SKM-1 (cell line): ENCODE results near the gene MRPL48.
A peak's percentile ranks its signal among the peaks of the same experiment; 100 is the strongest.
"Not testable (repeated sequence)": the region's sequence is repeated elsewhere in the genome, so short reads cannot be mapped to it uniquely, and the experiment has no call there.

Experiments used
- DNase-seq: peaks from one replicate; lab custom pipeline; 2025; ENCODE audit not compliant: unreplicated experiment; lab: John Stamatoyannopoulos, UW

The MRPL48 gene

DNA sequence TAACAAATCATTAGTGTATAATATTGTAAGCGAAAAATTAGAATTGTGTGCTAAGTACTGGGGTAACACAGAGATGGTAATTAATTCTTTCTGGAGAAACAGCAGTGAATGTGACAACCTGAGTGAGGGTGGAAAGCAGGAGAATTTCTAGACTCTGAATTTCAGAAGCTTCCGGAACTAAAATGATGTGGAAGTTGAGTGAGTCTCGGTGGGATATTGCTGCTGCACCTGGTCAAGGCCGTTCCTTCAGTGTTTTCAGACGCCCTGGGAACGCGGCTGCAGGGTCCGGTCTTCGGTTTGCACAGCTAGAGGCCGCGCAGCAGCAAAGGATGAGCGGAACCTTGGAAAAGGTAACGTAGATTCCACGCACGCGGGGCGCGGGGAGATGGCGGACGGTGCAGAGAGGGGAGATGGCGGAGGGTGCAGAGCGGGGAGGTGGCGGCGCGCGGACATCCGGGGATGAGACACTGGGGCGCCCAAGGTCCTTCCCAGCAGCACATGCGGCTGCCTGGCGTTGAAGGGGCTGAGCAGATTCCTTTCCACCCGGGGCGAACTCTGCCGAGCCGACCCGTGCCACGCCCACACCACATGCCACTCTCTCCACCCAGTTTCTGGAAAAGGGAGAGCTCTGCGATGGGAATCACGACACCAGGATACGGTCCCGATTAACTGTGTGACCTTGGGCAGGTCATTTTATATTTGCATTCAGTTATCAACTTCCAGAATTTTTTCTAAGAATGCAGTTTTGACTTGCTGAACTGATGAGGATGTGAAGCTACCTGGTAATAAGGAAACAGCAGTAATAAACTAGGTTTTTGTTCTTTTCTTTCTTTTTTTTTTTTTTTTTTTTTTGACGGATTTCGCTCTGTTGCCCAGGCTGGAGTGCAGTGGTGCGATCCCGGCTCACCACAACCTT lies at the start of gene MRPL48:
MRPL48 (plus strand) TSS at position 232 of the 916 bp plus-strand sequence; CDS start at position 330, 98 bp downstream.
- peak; percentile 87 for DNase-seq

DNA sequence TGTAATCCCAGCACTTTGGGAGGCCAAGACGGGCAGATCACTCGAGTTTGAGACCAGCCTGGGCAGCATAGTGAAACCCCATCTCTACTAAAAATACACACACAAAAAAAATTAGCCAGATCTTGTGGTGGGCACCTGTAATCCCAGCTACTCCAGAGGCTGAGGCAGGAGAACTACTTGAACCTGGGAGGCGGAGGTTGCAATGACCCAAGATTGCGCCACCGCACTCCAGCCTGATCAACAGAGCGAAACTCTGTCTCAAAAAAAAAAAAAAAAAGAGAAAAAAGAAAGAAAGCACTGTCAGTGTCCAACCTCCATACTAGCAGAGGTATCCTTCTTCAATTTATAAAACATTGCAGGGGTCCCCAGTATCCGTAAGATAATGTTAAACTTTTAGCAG lies 44.6 kb upstream of the MRPL48 start:
- no peak for DNase-seq

DNA sequence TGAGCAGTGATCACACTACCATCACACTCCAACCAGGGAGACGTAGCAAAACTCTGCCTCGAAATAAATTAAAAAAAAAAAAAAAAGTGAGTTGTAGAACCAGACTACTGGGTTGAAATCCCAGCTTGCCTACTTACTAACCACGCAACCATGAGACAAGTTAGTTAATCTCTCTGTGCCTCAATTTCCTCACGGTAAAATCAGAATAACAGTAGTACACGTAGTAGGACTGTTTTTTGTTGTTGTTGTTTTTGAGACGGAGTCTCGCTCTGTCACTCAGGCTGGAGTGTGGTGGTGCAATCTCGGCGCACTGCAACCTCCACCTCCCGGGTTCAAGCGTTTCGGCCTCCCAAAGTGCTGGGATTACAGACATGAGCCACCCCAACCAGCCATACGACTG lies 41.0 kb upstream of the MRPL48 start:
- no peak for DNase-seq

DNA sequence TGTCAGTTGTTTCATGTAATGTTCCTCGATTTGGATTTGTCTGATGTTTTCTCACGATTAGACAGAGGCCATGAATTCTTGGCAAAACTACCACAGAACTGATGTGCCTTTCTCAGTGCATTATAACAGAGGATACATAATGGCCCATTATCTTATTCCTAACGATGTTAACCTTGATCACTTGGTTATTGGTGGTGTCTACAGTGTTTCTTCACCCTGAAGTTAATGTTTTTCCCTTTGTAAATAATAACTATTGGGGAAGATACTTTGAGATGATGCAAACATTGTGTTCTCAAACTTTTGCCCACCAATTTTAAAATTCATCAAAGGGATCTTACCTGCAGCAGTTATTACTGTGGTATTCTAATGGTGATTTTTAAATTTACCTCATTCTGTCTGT lies 39.9 kb upstream of the MRPL48 start:
- no peak for DNase-seq

DNA sequence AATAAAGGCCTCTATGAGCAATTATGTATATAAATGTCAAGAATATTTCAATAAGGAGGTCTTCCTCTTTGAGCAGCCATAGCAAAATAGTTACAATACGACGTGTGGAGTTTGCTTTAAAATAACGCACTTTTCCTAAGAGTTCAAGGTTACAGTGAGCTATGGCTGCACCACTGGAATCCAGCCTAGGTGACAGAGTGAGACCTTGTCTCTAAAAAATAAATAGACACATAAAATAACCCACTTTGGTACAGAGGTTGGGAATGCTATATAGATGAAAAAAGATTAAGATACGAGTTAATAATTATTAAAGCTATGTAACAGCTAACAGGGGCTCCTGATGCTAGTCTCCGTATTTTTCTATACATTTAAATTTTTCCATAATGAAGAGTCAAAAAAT lies 39.4 kb upstream of the MRPL48 start:
- DNase-seq, result no peak

DNA sequence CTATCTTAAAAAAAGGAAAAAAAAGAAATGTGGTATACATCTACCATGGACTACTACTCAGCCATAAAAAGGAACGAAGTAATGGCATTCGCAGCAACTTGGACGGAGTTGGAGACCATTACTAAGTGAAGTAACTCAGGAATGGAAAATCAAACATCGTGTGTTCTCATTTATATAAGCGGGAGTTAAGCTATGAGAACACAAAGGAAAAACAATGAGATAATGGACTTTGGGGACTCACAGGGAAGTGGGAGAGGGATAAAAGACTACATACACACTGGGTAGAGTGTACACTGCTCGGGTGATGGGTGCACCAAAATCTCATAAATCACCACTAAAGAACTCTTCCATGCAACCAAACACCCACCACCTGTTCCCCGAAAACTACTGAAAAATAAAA lies 38.6 kb upstream of the MRPL48 start:
- DNase-seq, result no peak

DNA sequence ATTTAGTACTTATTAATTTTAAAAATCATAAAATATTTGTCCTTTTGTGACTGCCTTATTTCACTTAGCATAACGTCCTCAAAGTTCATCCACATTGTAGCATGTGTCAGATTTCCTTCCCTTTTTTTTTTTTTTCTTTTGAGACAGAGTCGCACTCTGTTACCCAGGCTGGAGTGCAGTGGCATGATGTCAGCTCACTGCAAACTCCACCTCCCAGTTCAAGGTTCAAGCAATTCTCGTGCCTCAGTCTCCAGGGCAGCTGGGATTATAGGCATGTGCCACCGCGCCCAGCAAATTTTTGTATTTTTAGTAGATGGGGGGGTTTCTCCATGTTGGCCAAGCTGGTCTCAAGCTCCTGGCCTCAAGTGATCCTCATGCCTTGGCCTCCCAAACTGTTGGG lies 37.4 kb upstream of the MRPL48 start:
- no peak for DNase-seq

DNA sequence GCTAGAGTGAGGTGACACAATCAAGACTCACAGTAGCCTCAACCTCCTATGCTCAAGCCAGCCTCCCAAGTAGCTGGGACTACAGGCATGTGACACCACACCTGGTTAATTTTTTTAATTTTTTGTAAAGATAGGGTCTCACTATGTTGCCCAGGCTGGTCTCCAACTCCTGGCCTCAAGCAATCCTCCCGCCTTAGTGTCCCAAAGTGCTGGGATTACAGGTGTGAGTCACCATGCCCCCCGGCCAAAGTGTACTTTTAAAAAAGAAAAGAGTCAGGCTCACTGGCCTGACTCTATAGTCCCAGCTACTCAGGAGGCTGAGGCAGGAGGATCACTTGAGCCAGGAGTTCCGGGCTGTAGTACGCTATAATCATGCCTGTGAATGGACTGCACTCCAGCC lies 36.8 kb upstream of the MRPL48 start:
- not testable (repeated sequence) for DNase-seq

DNA sequence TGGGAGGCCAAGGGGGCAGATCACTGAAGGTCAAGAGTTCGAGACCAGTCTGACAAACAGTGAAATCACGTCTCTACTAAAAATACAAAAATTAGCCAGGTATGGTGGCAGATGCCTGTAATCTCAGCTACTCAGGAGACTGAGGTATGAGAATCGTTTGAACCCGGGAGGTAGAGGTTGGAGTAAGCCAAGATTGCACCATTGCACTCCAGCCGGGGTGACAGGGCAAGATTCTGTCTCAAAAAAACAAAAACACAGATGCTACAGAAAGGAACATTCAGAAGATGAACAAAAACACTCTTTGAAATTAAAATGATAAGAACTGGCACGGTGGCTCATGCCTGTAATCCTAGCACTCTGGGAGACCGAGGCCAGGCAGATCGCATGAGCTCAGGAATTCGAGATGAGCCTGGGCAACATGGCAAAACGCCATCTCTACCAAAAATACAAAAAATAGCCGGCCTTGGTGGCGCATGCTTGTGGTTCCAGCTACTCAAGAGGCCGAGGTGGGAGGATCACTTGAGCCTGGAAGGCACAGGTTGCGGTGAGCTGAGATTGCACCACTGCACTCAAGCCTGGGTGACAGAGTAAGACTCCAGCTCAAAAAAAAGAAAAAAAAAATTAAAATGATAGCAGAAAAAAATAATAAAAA lies 35.3 kb upstream of the MRPL48 start:
- DNase-seq, result no peak

DNA sequence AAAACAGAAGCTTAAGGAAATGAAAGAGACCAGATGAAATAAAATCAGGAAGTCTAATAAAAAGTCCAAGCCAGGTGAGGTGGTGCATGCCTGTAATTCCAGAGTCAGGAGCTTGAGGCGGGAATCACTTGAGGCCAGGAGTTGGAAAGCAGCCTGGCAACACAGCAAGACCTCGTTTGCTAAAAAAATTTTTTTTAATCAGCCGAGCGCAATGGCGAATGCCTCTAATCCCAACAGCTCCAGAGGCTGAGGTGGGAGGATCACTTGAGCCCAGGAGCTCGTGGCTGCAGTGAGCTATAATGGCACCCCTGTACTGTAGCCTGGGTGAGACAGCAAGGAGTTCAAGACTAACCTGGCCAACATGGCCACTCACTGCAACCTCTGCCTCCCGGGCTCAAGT lies 34.8 kb upstream of the MRPL48 start:
- no peak for DNase-seq

DNA sequence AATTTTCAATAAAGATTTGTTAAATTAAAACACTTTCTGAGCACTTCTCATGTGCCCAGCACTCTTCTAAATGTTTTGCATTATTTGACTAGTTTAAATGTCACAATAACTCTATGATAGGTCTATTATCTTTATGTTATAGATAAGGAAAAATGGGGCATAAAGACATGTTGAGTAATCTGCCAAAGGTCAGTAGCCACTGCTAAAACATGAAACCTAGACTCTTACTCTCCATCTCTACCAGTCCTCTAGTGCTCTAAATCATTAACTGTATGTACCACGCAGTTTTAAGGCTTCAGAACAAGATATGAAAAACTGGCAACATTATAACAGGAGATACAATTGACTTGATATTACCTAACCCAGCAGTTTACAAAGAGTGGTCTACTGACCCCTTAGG lies 33.7 kb upstream of the MRPL48 start:
- DNase-seq, result no peak

DNA sequence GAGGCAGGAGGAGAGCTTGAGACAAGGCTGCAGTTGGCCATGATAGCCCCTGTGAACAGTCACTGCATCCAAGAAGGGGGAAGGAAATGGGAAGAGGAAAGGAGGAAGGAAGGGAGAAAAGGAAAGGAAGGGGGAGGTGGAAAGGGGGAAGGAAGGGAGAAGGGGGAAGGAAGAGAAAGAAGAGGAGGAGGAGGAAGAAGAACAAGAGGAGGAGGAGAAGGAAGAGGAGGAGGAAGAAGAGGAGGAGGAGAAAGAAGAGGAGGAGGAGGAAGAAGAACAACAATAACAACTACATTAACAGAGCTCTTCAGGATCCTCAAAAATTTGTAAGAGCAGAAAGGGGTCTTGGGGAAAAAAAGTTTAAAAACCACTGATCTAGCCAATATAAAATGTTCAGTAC lies 32.0 kb upstream of the MRPL48 start:
- DNase-seq, result no peak

DNA sequence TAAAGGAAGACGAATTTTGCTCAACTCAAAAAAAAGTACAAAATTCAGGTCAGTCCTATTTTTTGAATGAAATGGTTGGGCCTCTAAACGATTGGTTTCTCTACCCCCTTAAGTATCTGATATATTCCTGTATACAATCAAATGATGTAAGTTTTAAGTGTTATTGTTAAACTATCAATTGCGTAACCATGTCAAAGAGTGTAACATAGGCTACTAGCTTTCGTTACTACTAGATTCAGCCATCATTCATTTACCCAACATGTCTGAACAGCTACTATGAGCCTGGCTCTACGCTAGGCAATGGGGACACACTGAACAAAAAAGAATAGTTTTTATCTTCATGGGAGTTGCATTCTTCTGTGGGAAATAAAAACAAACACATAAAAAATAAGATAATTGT lies 30.1 kb upstream of the MRPL48 start:
- no peak for DNase-seq

DNA sequence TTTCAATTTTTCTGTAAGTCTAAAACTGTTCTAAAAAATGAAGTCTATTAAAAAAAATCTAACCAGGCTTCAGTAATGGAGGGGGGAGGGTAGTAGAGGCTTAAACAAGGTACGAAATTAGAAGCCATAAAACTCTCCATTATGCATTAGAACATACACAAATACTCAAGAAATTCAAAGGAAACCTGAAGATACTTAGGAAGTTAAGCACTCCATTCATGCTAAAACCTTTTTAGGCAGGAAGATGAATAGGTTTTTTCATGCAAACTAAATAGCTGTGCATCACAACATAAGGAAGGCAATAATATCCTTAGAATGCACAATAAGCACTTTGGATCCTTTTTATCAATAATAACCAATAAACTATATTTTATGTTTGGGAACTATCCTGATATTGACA lies 29.2 kb upstream of the MRPL48 start:
- no peak for DNase-seq

DNA sequence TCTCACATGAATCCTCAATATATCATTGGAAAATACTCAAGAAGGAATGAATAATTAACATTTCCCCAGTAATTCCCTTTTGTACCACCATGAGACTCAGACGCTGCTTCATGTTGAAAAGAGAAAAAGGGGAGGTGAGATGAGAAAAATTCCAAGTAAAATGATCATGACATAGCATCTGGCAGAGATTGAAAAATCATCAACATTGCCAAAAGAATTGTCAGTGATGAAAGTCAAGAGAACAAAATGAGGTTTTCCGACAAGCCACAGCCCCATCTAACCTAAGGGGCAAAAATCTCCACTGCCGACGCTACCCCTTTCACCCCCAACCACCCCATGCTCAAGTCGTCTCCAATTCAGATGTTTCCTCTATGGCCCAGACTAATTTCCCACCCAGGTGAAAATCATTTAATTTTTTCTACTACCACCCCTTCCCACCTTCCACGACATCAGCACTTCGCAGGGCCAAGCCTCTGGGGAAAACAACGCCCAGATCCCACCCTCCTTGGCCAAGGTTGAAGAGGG lies 28.0 kb upstream of the MRPL48 start:
- DNase-seq, result no peak

DNA sequence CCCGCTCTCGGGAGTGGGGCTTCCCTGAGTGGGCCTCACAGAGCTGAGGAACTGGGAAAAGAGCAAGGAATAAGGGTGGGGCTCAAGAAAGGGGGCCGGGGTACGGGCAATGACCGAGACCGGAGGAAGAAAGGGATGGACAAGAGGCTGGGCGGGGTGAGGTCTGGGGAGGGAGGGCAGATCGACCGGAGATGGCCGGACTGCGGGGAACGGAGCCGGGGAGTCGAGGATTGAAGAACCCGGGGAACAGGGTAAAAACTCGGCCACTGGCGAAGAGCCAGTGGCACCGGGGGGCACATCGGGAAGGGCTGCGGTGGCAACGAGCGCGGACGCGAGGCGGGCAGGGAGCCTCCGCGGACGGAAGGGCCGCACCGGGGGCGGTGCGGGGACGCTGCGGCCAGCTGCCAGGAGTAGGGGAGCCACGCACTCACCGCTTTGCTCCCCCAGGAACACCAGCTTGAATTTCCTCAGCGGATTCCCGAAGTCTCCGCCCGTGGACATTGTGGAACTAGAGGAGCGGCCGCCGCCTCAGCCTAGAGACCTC lies 27.5 kb upstream of the MRPL48 start:
- no peak for DNase-seq

DNA sequence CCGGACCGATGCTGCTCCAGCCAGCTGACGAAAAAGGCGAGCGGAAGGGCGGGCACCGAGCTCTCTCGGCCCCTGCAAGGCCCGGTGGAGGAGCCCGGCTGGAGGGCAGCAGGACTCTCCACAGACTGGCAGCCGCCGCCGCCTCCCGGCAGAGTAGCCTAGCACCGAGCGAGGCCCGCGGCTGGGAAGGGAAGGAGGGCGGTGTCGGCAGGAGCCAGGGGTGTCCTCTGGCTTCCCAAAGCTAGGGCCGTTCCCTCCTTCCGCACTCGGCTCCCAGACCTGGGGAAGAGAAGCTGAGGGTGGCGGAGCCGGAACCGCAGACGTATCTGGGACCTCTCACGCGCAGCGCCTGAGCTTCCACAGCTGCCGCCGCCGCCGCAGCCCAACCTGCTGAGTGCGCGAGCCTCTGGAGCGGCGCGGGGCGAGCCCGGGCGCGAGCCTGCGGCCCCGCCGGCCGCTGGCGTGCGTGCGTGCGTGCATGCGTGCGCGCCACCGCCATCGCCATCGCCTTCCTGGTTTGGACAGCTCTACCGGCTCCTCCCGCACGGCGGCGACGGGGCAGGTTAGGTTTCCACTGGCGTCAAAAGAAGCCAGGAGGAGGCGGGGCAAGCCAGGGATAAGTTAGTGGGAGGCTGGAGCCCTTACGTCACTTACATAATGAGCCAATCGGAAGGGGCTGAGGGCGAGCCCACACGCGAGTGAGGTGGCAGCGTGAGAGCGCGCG lies 26.8 kb upstream of the MRPL48 start, which contains the start of gene RAB6A:
RAB6A (minus strand) TSS at position 396 of the 724 bp plus-strand sequence. CDS start 439 bp downstream, outside the sequence.
- DNase-seq, result peak; percentile 94

DNA sequence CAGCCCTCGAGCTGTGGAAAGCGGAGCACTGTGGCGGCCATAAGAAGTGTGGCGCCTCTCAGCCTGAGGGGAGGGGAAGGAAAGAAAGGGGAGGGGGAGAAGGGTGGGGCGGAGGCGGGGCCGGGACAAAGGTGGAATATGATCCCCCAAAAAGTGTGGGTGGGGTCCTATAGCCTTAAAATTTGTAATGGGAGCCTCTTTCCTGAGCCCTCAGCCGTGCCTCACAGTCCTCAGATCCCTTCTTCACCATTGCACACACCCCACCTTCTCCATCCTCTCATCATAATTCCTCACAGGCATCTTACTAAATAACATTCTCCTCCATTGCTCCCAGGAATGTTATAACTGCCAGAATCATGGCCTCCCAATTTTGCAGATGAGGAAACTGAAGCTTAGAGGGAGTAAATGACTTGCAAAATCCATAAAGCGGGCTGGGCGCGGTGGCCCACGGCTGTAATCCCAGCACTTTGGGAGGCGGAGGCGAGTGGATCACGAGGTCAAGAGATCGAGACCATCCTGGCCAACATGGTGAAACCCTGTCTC lies 26.2 kb upstream of the MRPL48 start:
- no peak for DNase-seq

DNA sequence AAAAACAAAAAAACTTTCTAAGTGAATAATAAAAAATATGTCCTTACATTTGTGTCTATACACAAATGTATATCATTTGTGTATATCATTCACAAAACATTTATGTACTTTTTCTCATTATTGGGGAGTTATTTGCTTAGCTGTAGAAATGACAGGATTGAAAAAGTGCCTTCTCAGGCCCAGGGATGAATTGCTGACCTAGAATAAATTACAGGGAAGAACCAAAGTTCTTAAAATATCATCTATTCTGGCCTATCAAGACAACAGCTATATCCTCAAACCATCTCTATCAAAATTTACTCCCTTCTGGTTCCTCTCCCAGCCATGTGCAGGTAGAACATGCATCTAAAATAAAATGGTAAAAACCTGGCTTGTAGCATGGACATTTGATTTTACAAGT lies 24.9 kb upstream of the MRPL48 start:
- DNase-seq, result no peak

DNA sequence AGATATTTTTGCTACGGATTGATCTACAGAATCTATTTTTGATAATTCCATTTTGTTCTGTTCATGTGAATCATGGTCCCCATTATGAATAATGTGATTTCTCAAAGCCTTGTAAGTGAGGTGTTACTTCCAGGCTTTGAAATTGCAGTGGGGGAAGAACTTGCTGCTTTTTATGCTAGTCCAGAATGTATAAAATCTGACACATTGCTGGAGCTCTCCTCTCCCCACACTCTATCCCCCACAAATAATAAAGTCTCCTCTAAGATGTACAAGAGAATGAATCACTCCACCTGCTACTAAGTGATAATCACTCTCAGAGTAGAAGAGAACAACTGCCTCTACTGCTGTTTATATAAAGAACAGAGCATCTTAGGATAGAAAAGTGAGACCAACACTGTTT lies 20.9 kb upstream of the MRPL48 start:
- no peak for DNase-seq

DNA sequence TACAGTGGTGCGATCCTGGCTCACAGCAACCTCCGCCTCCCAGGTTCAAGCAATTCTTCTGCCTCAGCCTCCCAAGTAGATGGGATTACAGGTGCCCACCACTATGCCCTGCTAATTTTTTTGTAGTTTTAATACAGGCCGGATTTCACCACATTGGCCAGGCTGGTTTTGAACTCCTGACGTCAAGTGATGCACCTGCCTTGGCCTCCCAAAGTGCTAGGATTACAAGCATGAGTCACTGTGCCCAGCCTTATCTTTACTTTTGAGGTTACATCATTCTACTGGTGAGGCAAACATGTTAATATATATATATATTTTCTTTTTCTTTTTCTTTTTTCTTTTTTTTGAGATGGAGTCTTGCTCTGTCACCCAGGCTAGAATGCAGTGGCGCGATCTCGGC lies 16.9 kb upstream of the MRPL48 start:
- DNase-seq, result not testable (repeated sequence)
